T-helper 22 cell (primary cell): ENCODE results near the gene FBXW12.
A peak's percentile ranks its signal among the peaks of the same experiment; 100 is the strongest.

Experiments
- DNase-seq: peaks from one replicate; pipeline ENCODE4 v3.0.0-alpha.2; 2020; ENCODE audit warnings: low read depth

FBXW12 gene

DNA sequence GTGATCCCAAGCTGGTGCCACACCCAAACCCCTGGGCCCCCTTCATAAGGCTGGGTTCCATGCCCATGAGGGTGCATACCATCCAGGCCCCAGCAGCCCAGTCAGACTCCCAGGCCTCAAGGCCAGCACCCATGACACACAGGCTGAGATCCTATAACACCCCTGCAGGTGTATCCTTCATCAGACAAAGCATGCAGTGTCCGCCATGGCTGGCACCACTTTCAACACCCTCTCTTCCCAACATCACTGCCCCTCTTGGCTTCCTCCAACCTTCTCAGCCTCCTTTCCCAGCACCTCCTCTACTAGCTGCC is 64.4 kb downstream of the FBXW12 start:
- no peak for DNase-seq

DNA sequence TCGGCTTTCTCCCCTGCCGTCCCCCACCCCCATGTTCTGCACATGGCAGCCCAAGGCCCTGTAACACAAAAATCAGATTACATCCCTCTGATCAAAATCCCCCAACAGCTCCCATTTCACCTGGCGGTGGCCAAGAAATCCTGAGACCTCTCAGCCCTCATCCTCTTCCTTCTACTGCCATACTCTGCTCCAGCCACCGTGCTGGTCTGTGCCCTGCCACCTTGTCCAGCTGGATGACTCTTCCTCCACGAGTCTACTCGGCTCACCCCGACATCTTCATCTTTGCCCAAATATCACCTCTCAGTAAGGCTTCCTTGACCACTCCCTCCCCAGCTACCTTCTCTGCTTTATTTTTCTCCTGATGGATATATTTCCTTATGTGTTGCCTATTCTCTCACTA is 64.8 kb downstream of the FBXW12 start:
- DNase-seq, result no peak

DNA sequence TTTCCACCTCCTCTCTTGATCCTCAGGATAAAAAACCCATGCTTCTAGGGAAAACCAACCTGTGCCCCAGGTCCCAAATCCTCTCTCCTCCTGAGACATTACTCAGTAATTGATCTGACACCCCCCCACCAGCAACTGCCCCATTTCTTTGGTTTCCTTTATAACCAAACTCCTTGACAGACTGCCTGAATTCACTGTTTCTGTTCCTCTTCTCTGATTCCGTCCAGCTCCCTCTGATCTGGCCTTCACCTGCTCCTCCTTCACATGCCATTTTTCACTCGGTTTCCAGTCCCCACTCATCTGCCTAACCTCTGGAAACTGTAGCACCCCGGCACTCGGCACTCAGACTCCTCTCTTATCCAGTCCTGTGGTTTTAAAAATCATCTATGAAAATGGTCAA is 65.8 kb downstream of the FBXW12 start:
- DNase-seq, result no peak

DNA sequence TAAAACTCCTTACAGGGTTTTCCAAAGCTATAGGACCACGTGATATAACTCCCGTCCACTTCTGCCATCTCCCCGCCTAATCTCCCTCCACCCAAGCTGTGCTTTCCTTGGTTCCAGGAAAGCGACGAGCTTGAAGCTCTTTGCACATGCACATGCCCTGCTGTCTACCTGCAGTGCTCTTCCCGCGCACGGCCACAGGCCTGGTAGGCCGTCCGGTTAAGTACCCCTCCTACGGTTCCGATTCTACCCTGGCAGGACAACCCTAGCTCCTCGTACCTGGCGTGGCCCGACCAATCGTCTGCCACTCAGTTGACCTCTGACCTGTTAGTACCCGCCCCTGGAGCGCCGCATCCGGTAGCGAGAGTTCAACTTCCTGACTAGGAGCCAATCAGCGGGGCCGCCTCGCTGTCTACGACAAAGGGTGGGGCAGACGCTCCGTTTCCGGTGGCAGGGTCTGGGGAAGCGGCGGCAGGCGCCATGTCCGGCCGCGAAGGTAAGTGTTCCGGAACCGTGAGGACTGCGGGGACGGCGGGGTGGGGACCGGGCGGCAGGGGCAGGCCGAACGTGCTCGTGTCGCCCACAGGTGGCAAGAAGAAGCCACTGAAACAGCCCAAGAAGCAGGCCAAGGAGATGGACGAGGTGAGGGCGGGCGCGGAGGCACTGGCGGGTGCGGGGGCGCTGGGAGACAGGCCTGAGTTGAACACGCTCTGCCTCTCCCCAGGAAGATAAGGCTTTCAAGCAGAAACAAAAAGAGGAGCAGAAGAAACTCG is 68.0 kb downstream of the FBXW12 start, which contains the start of the genes CCDC51 and TMA7:
CCDC51 (minus strand) TSS at position 300 of the 770 bp plus-strand sequence. CDS start 4,991 bp downstream, outside the sequence.
TMA7 (plus strand) TSS at position 438 of the 770 bp plus-strand sequence; CDS start at position 478, 40 bp downstream.
- peak; percentile 97 for DNase-seq

DNA sequence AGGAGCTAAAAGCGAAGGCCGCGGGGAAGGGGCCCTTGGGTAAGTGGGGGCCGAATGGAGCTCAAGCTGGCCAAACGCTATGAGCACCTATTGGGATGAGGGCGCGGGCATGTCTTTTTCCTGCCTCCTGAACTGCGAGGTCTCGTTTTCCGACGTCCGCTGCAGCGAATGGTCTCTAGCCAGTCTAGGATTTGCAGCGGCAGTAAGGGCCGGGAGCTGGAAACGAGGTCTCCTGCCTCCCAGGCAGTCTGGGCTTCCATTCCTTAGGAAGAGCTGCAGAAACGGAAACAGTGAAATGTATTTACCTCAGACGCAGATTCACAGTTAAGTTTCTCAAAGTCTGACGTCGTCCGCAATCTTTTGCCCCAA is 68.6 kb downstream of the FBXW12 start:
- no peak for DNase-seq

DNA sequence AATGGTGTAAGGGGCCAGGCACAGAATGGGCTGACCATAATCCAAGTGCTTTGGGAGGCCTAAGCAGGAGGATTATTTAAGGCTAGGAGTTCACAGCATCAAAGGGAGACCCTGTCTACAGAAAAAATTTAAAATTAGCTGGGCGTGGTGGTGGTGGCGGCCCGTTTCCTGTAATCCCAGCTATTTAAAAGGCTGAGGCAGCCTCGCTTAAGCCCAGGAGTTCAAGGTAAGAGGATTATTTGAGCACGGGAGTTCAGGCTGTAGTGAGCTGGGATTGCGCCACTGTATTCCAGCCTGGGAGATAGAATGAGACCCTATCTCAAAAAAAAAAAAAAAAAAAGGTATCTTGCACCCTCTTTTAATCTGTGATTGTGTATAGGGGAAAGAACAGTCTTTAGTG is 69.9 kb downstream of the FBXW12 start:
- DNase-seq, result no peak
